AG04450 (cell line): ENCODE data around the gene RFX3. TPM values are rescaled to one million over a fixed set of nuclear protein-coding genes. Genes with fewer than 3 reads are reported as not detected.

ENCODE experiments used
- CTCF ChIA-PET: fragments of 300-600, 350-600 bp; formaldehyde crosslinking; extraction: SDS; loops from one replicate; lab custom pipeline; 2022; ENCODE audit warnings: antibody characterized with exemption, inconsistent platforms; lab: Charles Lee
- POLR2A ChIA-PET: fragments of 350-600 bp; formaldehyde crosslinking; extraction: SDS; loops from one replicate; lab custom pipeline; 2021; ENCODE audit warnings: antibody characterized with exemption, inconsistent platforms; lab: Yijun Ruan, JAX
- DNase-seq: peaks from one replicate; pipeline ENCODE4 v3.0.0-alpha.2; 2011; ENCODE audit warnings: low read depth, low spot score
- H3K27ac ChIP-seq: one replicate; pipeline ENCODE4 v1.5.1; 2012; ENCODE audit warnings: low read depth, low read length, control low read depth
- H3K27me3 ChIP-seq: one replicate; pipeline ENCODE4 v1.6.0; 2012; ENCODE audit warnings: low read length; ENCODE audit not compliant: control insufficient read depth, insufficient read depth
- H3K4me3 ChIP-seq: 2 replicates; pipeline ENCODE4 v1.5.1; 2011; ENCODE audit warnings: mild to moderate bottlenecking, low read depth, low read length, control low read depth
- H3K9me3 ChIP-seq: 2 replicates; pipeline ENCODE4 v1.5.1; 2012; ENCODE audit warnings: low read length; ENCODE audit not compliant: control insufficient read depth, insufficient read depth
- polyA plus RNA-seq: library from polyadenylated mRNA; depleted of rRNA; stranded (reverse); fragments of >200 nt; gene quantifications from 2 replicates; pipeline ENCODE4 v1.2.3, GENCODE V29; 2011
- TF ChIP-seq, protein P1 (sequence below): IDR thresholded peaks from 2 replicates; pipeline ENCODE4 v1.5.1; 2011; ENCODE audit warnings: low read depth, low read length, control low read depth, inconsistent platforms

RFX3 gene
- polyA plus RNA-seq, 1 experiment: 3.7 TPM

DNA sequence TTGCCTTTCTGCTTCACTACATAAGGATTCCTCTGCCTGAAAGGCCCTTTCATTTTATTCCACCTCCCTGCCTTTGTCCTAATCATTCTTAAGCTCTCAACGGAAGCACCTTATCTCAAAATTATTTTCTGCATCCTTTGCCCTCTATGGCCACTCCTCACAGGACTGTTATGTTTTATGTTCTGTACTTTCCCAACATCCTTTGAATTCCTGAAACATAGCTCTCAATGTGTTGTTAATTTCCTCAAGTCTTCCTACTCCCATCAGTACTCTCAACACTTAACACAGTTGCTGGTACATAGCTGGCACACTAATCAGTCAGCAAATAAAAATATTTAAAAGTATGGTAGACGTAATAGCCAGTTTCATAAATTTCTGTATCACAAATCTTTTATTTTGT lies 193.0 kb downstream of the RFX3 start:
- ChIA-PET CTCF (no interaction called here), POLR2A (no interaction called here)
- Histone ChIP-seq H3K9me3 (no peaks in the 10 kb centered on the region), H3K27ac (no peak overlapping the region), H3K27me3 (no peaks in the 10 kb centered on the region), H3K4me3 (no peak overlapping the region)
- TF ChIP-seq, protein P1, sequence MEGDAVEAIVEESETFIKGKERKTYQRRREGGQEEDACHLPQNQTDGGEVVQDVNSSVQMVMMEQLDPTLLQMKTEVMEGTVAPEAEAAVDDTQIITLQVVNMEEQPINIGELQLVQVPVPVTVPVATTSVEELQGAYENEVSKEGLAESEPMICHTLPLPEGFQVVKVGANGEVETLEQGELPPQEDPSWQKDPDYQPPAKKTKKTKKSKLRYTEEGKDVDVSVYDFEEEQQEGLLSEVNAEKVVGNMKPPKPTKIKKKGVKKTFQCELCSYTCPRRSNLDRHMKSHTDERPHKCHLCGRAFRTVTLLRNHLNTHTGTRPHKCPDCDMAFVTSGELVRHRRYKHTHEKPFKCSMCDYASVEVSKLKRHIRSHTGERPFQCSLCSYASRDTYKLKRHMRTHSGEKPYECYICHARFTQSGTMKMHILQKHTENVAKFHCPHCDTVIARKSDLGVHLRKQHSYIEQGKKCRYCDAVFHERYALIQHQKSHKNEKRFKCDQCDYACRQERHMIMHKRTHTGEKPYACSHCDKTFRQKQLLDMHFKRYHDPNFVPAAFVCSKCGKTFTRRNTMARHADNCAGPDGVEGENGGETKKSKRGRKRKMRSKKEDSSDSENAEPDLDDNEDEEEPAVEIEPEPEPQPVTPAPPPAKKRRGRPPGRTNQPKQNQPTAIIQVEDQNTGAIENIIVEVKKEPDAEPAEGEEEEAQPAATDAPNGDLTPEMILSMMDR: no peak
- DNase-seq: no peak

DNA sequence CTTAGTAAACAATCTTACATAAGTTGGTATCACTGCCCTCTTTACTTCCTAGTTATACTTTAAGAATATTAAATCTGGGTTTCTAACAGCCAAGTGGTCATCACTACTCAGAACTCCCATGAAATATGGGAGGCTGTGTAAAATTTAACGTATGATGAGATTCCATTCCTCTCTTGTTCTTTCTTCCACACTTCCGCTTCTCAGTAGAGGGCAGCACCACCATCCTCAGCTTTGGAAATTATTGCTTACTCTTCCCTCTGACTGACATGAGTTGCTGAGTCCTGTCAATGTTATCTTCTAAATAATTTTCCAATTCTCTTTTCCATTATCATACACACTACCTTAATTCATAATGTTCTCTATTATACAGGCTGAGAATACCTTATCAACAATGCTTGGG lies 194.0 kb downstream of the RFX3 start:
- ChIA-PET POLR2A (no interaction called here), CTCF (interaction anchor here (0.7 to 2.3 kb wide), 2 partner anchors 68 to 109 kb away, joined by 3 to 14 read pairs; no protein-coding TSS in a partner anchor)
- TF ChIP-seq, protein P1: no peak
- H3K27ac ChIP-seq: no peak overlapping the region
- no peaks in the 10 kb centered on the region for H3K27me3 ChIP-seq
- no peak for DNase-seq
- no peak overlapping the region for H3K4me3 ChIP-seq
- H3K9me3 ChIP-seq: no peaks in the 10 kb centered on the region

DNA sequence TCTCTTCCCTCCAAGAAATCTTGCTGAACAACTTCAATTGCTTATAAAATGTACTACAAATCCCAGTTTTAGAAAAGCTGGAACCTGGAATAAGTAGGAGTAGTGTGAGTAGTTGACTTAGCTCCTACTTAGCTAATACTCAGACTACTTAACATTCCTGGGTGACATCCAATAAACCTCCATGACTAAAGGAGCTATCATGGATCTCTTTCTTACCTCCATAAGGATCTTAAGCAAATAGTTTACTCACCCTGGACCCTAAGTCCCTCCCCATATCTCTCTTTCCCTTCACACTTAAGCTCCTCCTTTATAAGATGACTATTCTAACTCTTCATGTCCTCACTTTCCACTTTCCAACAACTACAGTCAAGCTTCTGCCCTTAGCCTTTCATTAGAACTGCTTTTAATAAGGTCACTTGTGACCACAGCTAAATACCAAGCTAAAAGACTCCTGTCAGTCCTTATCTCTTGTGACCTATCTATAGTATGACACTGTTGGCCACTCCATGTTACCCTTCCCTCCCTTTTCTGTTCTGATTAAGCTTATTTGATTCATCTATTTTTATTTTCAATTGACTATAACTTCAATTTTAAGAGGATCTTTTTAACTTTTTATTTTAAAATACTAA lies 194.9 kb downstream of the RFX3 start:
- DNase-seq: no peak
- POLR2A ChIA-PET: no interaction called here
- CTCF ChIA-PET: interaction anchor here (1.0 to 2.3 kb wide), 3 partner anchors 9 to 110 kb away, joined by 4 to 14 read pairs (median 5); no protein-coding TSS in a partner anchor
- TF ChIP-seq, protein P1: no peak
- no peaks in the 10 kb centered on the region for H3K27me3 ChIP-seq
- H3K9me3 ChIP-seq: no peaks in the 10 kb centered on the region
- no peak overlapping the region for H3K27ac ChIP-seq
- no peak overlapping the region for H3K4me3 ChIP-seq

DNA sequence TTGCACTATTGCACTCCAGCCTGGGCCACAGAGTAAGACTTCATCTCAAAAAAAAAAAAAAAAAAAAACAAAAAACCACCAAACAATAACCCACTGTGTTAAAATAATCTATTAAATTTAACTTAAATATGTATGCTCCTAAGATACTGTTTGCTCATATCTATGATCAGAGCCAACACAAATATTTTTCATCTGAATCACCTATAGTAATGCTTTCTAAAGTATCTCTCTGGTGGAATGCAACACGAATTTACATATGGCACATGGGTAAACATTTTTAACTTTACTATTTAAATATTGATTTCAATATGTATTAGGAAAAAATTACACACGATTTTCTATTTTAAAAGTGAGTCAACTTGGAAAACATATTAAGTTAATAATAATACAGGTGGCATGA lies 196.4 kb downstream of the RFX3 start:
- TF ChIP-seq, protein P1: no peak
- no peaks in the 10 kb centered on the region for H3K9me3 ChIP-seq
- CTCF ChIA-PET: interaction anchor here (2.3 kb wide), 1 partner anchor 112 kb away, joined by 14 read pairs; no protein-coding TSS in a partner anchor
- POLR2A ChIA-PET: no interaction called here
- H3K27me3 ChIP-seq: no peaks in the 10 kb centered on the region
- H3K4me3 ChIP-seq: no peak overlapping the region
- DNase-seq: no peak
- no peak overlapping the region for H3K27ac ChIP-seq

DNA sequence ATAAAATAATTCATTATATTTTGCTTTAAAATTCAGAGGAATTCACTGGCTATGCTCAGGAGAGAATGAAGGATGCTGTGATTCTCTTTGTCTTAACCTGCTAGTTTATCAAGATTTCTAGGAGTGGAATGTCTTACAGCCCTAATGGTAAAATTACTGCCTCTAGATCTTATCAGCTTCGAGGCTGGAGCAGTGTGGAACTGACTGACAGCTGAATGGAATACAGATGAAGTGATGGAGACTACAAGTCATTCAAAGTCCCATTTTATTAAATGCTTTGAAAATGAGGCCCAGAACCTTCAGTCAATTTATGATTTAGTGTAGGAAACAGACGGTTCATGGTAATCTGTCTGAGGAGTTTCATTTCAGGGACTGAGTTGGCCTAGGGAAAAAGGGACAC lies 202.1 kb downstream of the RFX3 start:
- H3K27ac ChIP-seq: no peak overlapping the region
- no peak overlapping the region for H3K4me3 ChIP-seq
- TF ChIP-seq, protein P1: no peak
- no peaks in the 10 kb centered on the region for H3K27me3 ChIP-seq
- ChIA-PET POLR2A (no interaction called here), CTCF (interaction anchor here (0.7 to 1.3 kb wide), 2 partner anchors 28 to 117 kb away, joined by 3 to 6 read pairs; no protein-coding TSS in a partner anchor)
- H3K9me3 ChIP-seq: no peaks in the 10 kb centered on the region
- DNase-seq: no peak
